Measurements from ENCODE around the gene NPC2.

NPC2 gene

DNA sequence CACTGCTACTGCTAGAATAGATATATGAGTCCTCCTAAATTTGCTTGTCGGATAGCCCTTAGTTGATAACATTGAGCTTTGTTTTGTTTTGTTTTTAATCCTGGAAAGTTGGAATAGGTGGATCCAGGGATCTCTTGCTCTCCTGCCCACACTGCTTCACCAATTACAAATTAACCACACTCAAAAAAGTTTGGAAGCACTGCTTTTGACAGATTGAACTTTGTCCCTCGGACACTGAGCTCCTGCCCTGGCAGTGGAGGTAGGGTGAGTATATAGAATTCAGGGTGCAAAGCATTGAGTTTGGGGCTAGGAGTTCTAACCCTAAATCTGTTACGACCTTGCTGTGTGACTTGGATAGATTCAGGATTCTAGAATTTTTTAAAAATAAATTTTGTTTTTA lies 52.0 kb downstream of the NPC2 start:
- no peak for ATAC-seq
- no peak for TF ChIP-seq ESRRG (CRISPR knock-in tag; IDR thresholded peaks at IDR 0.05)
- TF ChIP-seq ZNF565 (CRISPR knock-in tag; conservative IDR thresholded peaks at IDR 0.05; ENCODE audit: low read depth) = no peak
- TF ChIP-seq ZFP30 (CRISPR knock-in tag; IDR thresholded peaks at IDR 0.05) = no peak
- TF ChIP-seq, protein P1, sequence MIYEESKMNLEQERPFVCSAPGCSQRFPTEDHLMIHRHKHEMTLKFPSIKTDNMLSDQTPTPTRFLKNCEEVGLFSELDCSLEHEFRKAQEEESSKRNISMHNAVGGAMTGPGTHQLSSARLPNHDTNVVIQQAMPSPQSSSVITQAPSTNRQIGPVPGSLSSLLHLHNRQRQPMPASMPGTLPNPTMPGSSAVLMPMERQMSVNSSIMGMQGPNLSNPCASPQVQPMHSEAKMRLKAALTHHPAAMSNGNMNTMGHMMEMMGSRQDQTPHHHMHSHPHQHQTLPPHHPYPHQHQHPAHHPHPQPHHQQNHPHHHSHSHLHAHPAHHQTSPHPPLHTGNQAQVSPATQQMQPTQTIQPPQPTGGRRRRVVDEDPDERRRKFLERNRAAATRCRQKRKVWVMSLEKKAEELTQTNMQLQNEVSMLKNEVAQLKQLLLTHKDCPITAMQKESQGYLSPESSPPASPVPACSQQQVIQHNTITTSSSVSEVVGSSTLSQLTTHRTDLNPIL (CRISPR knock-in tag; IDR thresholded peaks at IDR 0.05; ENCODE audit: low read depth) = no peak
- TF ChIP-seq ZFP3 (CRISPR knock-in tag; IDR thresholded peaks at IDR 0.05) = no peak
- no peak for TF ChIP-seq ARNTL (CRISPR knock-in tag; IDR thresholded peaks at IDR 0.05; ENCODE audit: borderline replicate concordance, low read depth)
- no peak for TF ChIP-seq ZC3H10 (CRISPR knock-in tag; IDR thresholded peaks at IDR 0.05)
- no peak for TF ChIP-seq OSR1 (CRISPR knock-in tag; IDR thresholded peaks at IDR 0.05)
- TF ChIP-seq TCF4 (CRISPR knock-in tag; IDR thresholded peaks at IDR 0.05; ENCODE audit: borderline replicate concordance) = no peak
- TF ChIP-seq BACH2 (CRISPR knock-in tag; IDR thresholded peaks at IDR 0.05; ENCODE audit: borderline replicate concordance) = no peak
- TF ChIP-seq ZNF8 (CRISPR knock-in tag; IDR thresholded peaks at IDR 0.05) = no peak
- no peak for TF ChIP-seq ZNF70 (CRISPR knock-in tag; IDR thresholded peaks at IDR 0.05)
- no peak for TF ChIP-seq TOX (CRISPR knock-in tag; IDR thresholded peaks at IDR 0.05; ENCODE audit: borderline replicate concordance)

DNA sequence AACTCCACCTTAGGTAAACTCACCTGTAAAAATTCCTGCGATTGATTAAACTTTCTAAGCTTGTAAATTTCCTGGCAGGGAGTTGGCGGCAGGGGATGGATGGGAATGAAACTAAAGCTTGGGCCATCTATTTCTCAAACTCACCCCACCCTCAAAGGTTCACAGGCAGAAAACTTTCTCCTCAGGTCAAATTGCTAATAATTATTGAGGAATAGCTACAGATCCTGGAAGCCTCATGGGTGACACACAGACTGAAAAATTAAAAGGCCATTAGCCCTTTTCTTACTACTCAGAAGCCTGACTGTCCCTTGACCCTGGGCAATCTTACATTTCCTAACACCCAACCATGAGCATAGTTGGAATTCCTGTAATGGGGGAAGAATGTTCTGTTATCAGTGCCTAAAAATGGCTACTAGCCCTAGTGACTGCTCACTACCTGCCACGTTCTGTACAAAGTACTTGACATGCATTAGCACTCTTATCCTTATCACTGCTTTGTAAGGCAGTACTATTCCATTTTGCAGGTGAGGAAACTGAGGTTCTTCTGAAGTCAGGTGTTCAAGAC lies 54.7 kb downstream of the NPC2 start:
- no peak for ATAC-seq
- TF ChIP-seq TCF4 (CRISPR knock-in tag; IDR thresholded peaks at IDR 0.05; ENCODE audit: borderline replicate concordance) (no peak), ZFP3 (CRISPR knock-in tag; IDR thresholded peaks at IDR 0.05) (no peak), OSR1 (CRISPR knock-in tag; IDR thresholded peaks at IDR 0.05) (no peak), ZC3H10 (CRISPR knock-in tag; IDR thresholded peaks at IDR 0.05) (no peak), CSDC2 (CRISPR knock-in tag; IDR thresholded peaks at IDR 0.05) (no peak), TOX (CRISPR knock-in tag; IDR thresholded peaks at IDR 0.05; ENCODE audit: borderline replicate concordance) (no peak), ZNF70 (CRISPR knock-in tag; IDR thresholded peaks at IDR 0.05) (no peak), BACH2 (CRISPR knock-in tag; IDR thresholded peaks at IDR 0.05; ENCODE audit: borderline replicate concordance) (no peak), ESRRG (CRISPR knock-in tag; IDR thresholded peaks at IDR 0.05) (no peak), GLIS3 (CRISPR knock-in tag; IDR thresholded peaks at IDR 0.05) (no peak), ARNTL (CRISPR knock-in tag; IDR thresholded peaks at IDR 0.05; ENCODE audit: borderline replicate concordance, low read depth) (no peak)
- TF ChIP-seq, protein P2, sequence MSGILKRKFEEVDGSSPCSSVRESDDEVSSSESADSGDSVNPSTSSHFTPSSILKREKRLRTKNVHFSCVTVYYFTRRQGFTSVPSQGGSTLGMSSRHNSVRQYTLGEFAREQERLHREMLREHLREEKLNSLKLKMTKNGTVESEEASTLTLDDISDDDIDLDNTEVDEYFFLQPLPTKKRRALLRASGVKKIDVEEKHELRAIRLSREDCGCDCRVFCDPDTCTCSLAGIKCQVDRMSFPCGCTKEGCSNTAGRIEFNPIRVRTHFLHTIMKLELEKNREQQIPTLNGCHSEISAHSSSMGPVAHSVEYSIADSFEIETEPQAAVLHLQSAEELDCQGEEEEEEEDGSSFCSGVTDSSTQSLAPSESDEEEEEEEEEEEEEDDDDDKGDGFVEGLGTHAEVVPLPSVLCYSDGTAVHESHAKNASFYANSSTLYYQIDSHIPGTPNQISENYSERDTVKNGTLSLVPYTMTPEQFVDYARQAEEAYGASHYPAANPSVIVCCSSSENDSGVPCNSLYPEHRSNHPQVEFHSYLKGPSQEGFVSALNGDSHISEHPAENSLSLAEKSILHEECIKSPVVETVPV (CRISPR knock-in tag; IDR thresholded peaks at IDR 0.05) = no peak
- TF ChIP-seq, protein P3, sequence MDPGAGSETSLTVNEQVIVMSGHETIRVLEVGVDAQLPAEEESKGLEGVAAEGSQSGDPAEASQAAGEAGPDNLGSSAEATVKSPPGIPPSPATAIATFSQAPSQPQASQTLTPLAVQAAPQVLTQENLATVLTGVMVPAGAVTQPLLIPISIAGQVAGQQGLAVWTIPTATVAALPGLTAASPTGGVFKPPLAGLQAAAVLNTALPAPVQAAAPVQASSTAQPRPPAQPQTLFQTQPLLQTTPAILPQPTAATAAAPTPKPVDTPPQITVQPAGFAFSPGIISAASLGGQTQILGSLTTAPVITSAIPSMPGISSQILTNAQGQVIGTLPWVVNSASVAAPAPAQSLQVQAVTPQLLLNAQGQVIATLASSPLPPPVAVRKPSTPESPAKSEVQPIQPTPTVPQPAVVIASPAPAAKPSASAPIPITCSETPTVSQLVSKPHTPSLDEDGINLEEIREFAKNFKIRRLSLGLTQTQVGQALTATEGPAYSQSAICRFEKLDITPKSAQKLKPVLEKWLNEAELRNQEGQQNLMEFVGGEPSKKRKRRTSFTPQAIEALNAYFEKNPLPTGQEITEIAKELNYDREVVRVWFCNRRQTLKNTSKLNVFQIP (CRISPR knock-in tag; IDR thresholded peaks at IDR 0.05; ENCODE audit: borderline replicate concordance, low read depth) = no peak

DNA sequence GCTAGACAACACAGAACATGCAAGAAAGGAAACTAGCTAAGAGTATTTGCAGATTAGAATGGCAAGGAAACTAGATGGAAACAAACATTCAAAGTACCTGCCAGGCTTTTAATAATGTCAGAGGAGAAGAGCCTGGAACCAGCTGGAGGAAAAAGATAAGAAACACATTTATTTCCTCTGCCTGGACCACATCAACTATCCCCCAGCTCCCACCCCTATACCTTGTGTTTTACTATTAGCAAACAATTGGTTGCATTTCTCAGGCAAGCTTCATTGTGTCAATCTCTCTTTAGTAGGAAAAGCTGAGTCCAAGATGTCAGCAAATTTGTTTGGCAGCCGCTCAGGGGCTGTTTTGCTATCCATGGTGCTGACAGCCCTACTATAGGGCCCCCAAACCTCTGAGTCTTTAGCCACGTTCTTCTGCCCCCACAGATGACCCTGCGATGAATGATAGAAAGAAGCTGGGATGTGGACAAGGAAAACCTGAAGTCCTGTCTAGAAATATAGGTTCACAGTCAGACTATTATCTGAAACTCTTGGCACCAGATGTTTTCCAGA lies 55.5 kb downstream of the NPC2 start:
- no peak for TF ChIP-seq ESRRG (CRISPR knock-in tag; IDR thresholded peaks at IDR 0.05)
- TF ChIP-seq CSDC2 (CRISPR knock-in tag; IDR thresholded peaks at IDR 0.05) = 0 out of 2 replicates have a peak, but pooled peaks have one; percentile 53
- ATAC-seq = no peak

DNA sequence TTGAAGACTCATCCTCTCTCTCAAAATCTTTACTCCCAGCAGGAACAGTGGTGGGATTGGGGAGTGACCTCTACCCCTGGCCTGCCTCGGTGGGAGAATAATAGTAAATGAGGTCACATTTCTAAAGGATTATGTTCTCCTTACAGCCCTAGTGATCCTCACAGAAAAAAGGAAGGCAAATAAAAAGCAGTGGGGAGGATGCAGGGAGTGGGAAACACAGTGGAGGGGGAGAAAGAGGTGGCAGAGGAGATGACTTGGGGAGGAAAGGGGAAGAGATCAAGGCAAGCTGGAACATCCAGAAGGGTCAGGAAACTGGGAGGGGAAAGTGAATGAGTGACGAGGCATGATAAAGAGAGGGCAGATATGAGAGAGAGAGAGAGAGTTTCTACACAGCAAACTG lies 58.8 kb downstream of the NPC2 start:
- ATAC-seq = no peak
- TF ChIP-seq PPARA (CRISPR knock-in tag; IDR thresholded peaks at IDR 0.05; ENCODE audit: borderline replicate concordance) (no peak), ISL1 (CRISPR knock-in tag; IDR thresholded peaks at IDR 0.05) (no peak), RARB (CRISPR knock-in tag; IDR thresholded peaks at IDR 0.05) (no peak), ZNF70 (CRISPR knock-in tag; IDR thresholded peaks at IDR 0.05) (no peak)

DNA sequence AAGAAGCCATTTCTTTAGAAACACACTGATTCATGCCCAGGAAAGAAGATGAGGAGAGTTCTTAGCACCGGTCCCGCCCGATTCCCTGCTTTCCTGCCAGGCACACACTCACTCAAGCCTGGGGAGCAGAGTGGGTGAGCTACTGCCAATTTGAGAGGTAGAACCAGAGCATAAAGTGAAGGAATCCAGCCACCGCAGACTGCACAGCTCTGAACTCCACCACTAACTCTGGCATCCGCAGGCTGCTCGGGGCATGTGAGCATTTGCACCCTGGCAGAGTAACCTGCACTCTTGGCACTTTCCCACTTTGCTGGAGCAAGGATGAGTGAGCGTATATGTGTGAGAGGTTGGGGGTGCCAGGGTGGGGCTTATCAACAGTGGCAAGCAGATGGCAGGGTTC lies 63.1 kb downstream of the NPC2 start:
- ATAC-seq = no peak
- no peak for TF ChIP-seq ISL1 (CRISPR knock-in tag; IDR thresholded peaks at IDR 0.05)
- no peak for TF ChIP-seq ESRRG (CRISPR knock-in tag; IDR thresholded peaks at IDR 0.05)
- TF ChIP-seq, protein P1 (CRISPR knock-in tag; IDR thresholded peaks at IDR 0.05; ENCODE audit: low read depth) = no peak
- TF ChIP-seq BACH2 (CRISPR knock-in tag; IDR thresholded peaks at IDR 0.05; ENCODE audit: borderline replicate concordance) = no peak
- no peak for TF ChIP-seq RARB (CRISPR knock-in tag; IDR thresholded peaks at IDR 0.05)
- no peak for TF ChIP-seq ZNF70 (CRISPR knock-in tag; IDR thresholded peaks at IDR 0.05)
- TF ChIP-seq ZNF565 (CRISPR knock-in tag; conservative IDR thresholded peaks at IDR 0.05; ENCODE audit: low read depth) = no peak
- TF ChIP-seq TCF4 (CRISPR knock-in tag; IDR thresholded peaks at IDR 0.05; ENCODE audit: borderline replicate concordance) = no peak
- no peak for TF ChIP-seq OSR1 (CRISPR knock-in tag; IDR thresholded peaks at IDR 0.05)
- TF ChIP-seq, protein P3 (CRISPR knock-in tag; IDR thresholded peaks at IDR 0.05; ENCODE audit: borderline replicate concordance, low read depth) = no peak
- TF ChIP-seq GLIS3 (CRISPR knock-in tag; IDR thresholded peaks at IDR 0.05) = no peak
- TF ChIP-seq, protein P4, sequence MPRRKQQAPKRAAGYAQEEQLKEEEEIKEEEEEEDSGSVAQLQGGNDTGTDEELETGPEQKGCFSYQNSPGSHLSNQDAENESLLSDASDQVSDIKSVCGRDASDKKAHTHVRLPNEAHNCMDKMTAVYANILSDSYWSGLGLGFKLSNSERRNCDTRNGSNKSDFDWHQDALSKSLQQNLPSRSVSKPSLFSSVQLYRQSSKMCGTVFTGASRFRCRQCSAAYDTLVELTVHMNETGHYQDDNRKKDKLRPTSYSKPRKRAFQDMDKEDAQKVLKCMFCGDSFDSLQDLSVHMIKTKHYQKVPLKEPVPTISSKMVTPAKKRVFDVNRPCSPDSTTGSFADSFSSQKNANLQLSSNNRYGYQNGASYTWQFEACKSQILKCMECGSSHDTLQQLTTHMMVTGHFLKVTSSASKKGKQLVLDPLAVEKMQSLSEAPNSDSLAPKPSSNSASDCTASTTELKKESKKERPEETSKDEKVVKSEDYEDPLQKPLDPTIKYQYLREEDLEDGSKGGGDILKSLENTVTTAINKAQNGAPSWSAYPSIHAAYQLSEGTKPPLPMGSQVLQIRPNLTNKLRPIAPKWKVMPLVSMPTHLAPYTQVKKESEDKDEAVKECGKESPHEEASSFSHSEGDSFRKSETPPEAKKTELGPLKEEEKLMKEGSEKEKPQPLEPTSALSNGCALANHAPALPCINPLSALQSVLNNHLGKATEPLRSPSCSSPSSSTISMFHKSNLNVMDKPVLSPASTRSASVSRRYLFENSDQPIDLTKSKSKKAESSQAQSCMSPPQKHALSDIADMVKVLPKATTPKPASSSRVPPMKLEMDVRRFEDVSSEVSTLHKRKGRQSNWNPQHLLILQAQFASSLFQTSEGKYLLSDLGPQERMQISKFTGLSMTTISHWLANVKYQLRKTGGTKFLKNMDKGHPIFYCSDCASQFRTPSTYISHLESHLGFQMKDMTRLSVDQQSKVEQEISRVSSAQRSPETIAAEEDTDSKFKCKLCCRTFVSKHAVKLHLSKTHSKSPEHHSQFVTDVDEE (CRISPR knock-in tag; IDR thresholded peaks at IDR 0.05) = no peak

All from SK-N-SH treated with all-trans-retinoic acid at 6 μM for 48 hours (cell line).